Purkinje cell (primary cell): Measurements from ENCODE around the gene HLA-A. TPM values are rescaled to one million over a fixed set of nuclear protein-coding genes. Genes with fewer than 3 reads are reported as not detected.

Experiments used
- polyA plus RNA-seq: library from polyadenylated mRNA; unstranded; fragments of >200 nt; fragmentation: Nextera tagmentation; gene quantifications from 2 replicates; pipeline ENCODE4 v1.2.1, GENCODE V29; 2014

The HLA-A gene
- polyA plus RNA-seq = 9.9 and 13.0 TPM in 2 replicates

DNA sequence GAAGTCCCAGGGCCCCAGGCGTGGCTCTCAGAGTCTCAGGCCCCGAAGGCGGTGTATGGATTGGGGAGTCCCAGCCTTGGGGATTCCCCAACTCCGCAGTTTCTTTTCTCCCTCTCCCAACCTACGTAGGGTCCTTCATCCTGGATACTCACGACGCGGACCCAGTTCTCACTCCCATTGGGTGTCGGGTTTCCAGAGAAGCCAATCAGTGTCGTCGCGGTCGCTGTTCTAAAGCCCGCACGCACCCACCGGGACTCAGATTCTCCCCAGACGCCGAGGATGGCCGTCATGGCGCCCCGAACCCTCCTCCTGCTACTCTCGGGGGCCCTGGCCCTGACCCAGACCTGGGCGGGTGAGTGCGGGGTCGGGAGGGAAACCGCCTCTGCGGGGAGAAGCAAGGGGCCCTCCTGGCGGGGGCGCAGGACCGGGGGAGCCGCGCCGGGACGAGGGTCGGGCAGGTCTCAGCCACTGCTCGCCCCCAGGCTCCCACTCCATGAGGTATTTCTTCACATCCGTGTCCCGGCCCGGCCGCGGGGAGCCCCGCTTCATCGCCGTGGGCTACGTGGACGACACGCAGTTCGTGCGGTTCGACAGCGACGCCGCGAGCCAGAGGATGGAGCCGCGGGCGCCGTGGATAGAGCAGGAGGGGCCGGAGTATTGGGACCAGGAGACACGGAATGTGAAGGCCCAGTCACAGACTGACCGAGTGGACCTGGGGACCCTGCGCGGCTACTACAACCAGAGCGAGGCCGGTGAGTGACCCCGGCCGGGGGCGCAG is at the start of gene HLA-A:
HLA-A (plus strand) TSS at position 258 of the 778 bp plus-strand sequence; CDS start at position 280, 22 bp downstream.

Other genes starting within 250 kb of the HLA-A start
- 1.2 and 2.2 TPM in 2 replicates for gene HLA-F, start 219.1 kb upstream of the HLA-A start, polyA plus RNA-seq
- gene HLA-G, start 114.7 kb upstream of the HLA-A start, polyA plus RNA-seq = not detected in 2 replicates
- 33.7 and 36.2 TPM in 2 replicates for gene POLR1H, start 118.7 kb downstream of the HLA-A start, polyA plus RNA-seq
- 32.6 and 42.3 TPM in 2 replicates for gene PPP1R11, start 124.7 kb downstream of the HLA-A start, polyA plus RNA-seq
- 1.2 TPM in 1 of 2 replicates, not detected in the other for gene RNF39, start 133.2 kb downstream of the HLA-A start, polyA plus RNA-seq
- gene TRIM31, start 170.6 kb downstream of the HLA-A start, polyA plus RNA-seq = not detected in 2 replicates
- gene TRIM40, start 193.6 kb downstream of the HLA-A start, polyA plus RNA-seq = not detected in 2 replicates
- not detected in 2 replicates for gene TRIM10, start 218.7 kb downstream of the HLA-A start, polyA plus RNA-seq
- gene TRIM15, start 221.0 kb downstream of the HLA-A start, polyA plus RNA-seq = not detected in 2 replicates